HCT116 (cell line): ENCODE results near the gene VPS37D. TPM values are rescaled to one million over a fixed set of nuclear protein-coding genes. Genes with fewer than 3 reads are reported as not detected.

Experiments used
- ATAC-seq: fragments of 200-7000 bp; cut with Tn5 transposase; 2 replicates; pipeline ENCODE4 v1.9.1; 2020; ENCODE audit warnings: mild to moderate bottlenecking, moderate library complexity
- BruUV-seq: library from RNA; stranded (reverse); fragments of 400-500 nt; replicated peaks from 2 replicates; lab custom pipeline; 2021; lab: Mats Ljungman, UMichigan
- CTCF ChIA-PET: fragments of 300-600 bp; sonication (Branson Sonifier 250); formaldehyde crosslinking; loops from one replicate; lab custom pipeline; 2021; ENCODE audit warnings: antibody characterized with exemption; lab: Charles Lee
- POLR2A ChIA-PET: fragments of 300-600, 350-600 bp; sonication (Branson Sonifier 250); formaldehyde crosslinking; loops from one replicate; lab custom pipeline; 2021; ENCODE audit warnings: antibody characterized with exemption; lab: Charles Lee
- RAD21 ChIA-PET, 2 experiments: fragments of 300-600 bp; sonication (Branson Sonifier 250); formaldehyde crosslinking; loops; one replicate each; lab custom pipeline; 2023; ENCODE audit warnings: low total read pairs in 2 of 2; ENCODE audit not compliant: uncharacterized antibody in 2 of 2, unreplicated experiment in 2 of 2, low non-redundant PET in 1 of 2; lab: Charles Lee
- DNase-seq: peaks from one replicate; pipeline ENCODE4 v3.0.0-alpha.2; 2010; ENCODE audit warnings: low read depth, low spot score
- H2AFZ ChIP-seq: fragments of 200-600 bp; shearing (Covaris generic), sonication (generic); 2 replicates; pipeline ENCODE4 v1.6.1; 2017; ENCODE audit warnings: low read depth, mixed run types, mixed read lengths, antibody characterized with exemption, low read length; ENCODE audit not compliant: poor library complexity, severe bottlenecking
- H3K27ac ChIP-seq: 2 replicates; pipeline ENCODE4 v1.5.1; 2012; ENCODE audit warnings: low read depth, low read length
- H3K27me3 ChIP-seq: fragments of 200-600 bp; sonication (generic); 2 replicates; pipeline ENCODE4 v1.6.1; 2016; ENCODE audit warnings: mixed run types, low read length, mixed read lengths; ENCODE audit not compliant: insufficient read depth
- H3K36me3 ChIP-seq, 2 experiments: fragments of 200-500 bp in 1 of 2; fragments of 200-600 bp in 1 of 2; sonication (Bioruptor generic) in 1 of 2; sonication (generic) in 1 of 2; 2 replicates each; pipeline versions ENCODE4 v1.5.1 to v1.6.1; 2014 to 2016; ENCODE audit warnings: low read length in 2 of 2, inconsistent platforms in 1 of 2, mixed read lengths in 1 of 2, mixed run types in 1 of 2; ENCODE audit not compliant: insufficient read depth in 2 of 2, control insufficient read depth in 1 of 2
- H3K4me1 ChIP-seq, 2 experiments: fragments of 200-600 bp in 1 of 2; sonication (generic) in 1 of 2; 2 replicates each; pipeline versions ENCODE4 v1.5.1 to v1.6.1; 2012 to 2017; ENCODE audit warnings: low read length in 2 of 2, inconsistent platforms in 1 of 2, mild to moderate bottlenecking in 1 of 2, mixed read lengths in 1 of 2, mixed run types in 1 of 2, moderate library complexity in 1 of 2; ENCODE audit not compliant: insufficient read depth in 2 of 2, control insufficient read depth in 1 of 2
- H3K4me2 ChIP-seq: fragments of 200-600 bp; sonication (generic); 2 replicates; pipeline ENCODE4 v1.6.1; 2017; ENCODE audit warnings: mixed run types, low read length, mixed read lengths
- H3K4me3 ChIP-seq, 2 experiments: fragments of 200-600 bp in 1 of 2; sonication (generic) in 1 of 2; replicated peaks in 1 of 2; 2 replicates each; pipeline ENCODE4 v1.5.1; 2011 to 2016; ENCODE audit warnings: low read length in 2 of 2, control low read depth in 1 of 2, low read depth in 1 of 2, mild to moderate bottlenecking in 1 of 2, mixed read lengths in 1 of 2, mixed run types in 1 of 2
- H3K79me2 ChIP-seq: fragments of 200-600 bp; sonication (generic); 2 replicates; pipeline ENCODE4 v1.6.1; 2017; ENCODE audit warnings: mild to moderate bottlenecking, mixed run types, low read length, moderate library complexity, mixed read lengths; ENCODE audit not compliant: insufficient read depth
- H3K9ac ChIP-seq: fragments of 200-600 bp; sonication (generic); 2 replicates; pipeline ENCODE4 v1.6.1; 2016; ENCODE audit warnings: low read length, mixed read lengths
- H3K9me2 ChIP-seq: fragments of 200-600 bp; sonication (generic), shearing (Covaris generic); 2 replicates; pipeline ENCODE4 v1.6.1; 2017; ENCODE audit warnings: mixed run types, mild to moderate bottlenecking, moderate library complexity; ENCODE audit not compliant: insufficient read depth
- H3K9me3 ChIP-seq, 2 experiments: fragments of 200-500 bp in 1 of 2; fragments of 200-600 bp in 1 of 2; sonication (Bioruptor generic) in 1 of 2; sonication (generic) in 1 of 2; 2 replicates each; pipeline ENCODE4 v1.6.1; 2014 to 2017; ENCODE audit warnings: low read length in 2 of 2, mixed read lengths in 2 of 2, inconsistent platforms in 1 of 2, low read depth in 1 of 2, mild to moderate bottlenecking in 1 of 2, mixed run types in 1 of 2, moderate library complexity in 1 of 2; ENCODE audit not compliant: control insufficient read depth in 1 of 2, insufficient read depth in 1 of 2
- H4K20me1 ChIP-seq: fragments of 200-600 bp; sonication (generic), shearing (Covaris generic); 2 replicates; pipeline ENCODE4 v1.6.1; 2017; ENCODE audit warnings: mixed run types, mild to moderate bottlenecking, moderate library complexity; ENCODE audit not compliant: insufficient read depth
- CBX3 ChIP-seq: IDR thresholded peaks from 2 replicates; pipeline ENCODE4 v1.6.1; 2012; ENCODE audit warnings: low read depth
- CEBPB ChIP-seq: IDR thresholded peaks from 2 replicates; pipeline ENCODE4 v1.6.1; 2012; ENCODE audit warnings: low read depth
- ELF1 ChIP-seq: IDR thresholded peaks from 2 replicates; pipeline ENCODE4 v1.6.1; 2012; ENCODE audit warnings: low read depth, borderline replicate concordance
- FOSL1 ChIP-seq: IDR thresholded peaks from 2 replicates; pipeline ENCODE4 v1.6.1; 2012; ENCODE audit warnings: low read depth
- JUND ChIP-seq: IDR thresholded peaks from 2 replicates; pipeline ENCODE4 v1.6.1; 2012
- POLR2AphosphoS5 ChIP-seq: IDR thresholded peaks from 2 replicates; pipeline ENCODE4 v1.6.1; 2011; ENCODE audit warnings: mild to moderate bottlenecking, low read depth, low read length, moderate library complexity
- SIN3A ChIP-seq: IDR thresholded peaks from 2 replicates; pipeline ENCODE4 v1.6.1; 2012; ENCODE audit warnings: low read depth
- SP1 ChIP-seq: IDR thresholded peaks from 2 replicates; pipeline ENCODE4 v1.6.1; 2012; ENCODE audit warnings: low read depth
- SRF ChIP-seq: IDR thresholded peaks from 2 replicates; pipeline ENCODE4 v1.6.1; 2012; ENCODE audit warnings: low read depth
- intact Hi-C: fragments of 100-400 bp; cut with micrococcal nuclease; formaldehyde crosslinking; loops from 2 replicates; pipeline ENCODE4 v1.10.0; 2022
- total RNA-seq: library from RNA; stranded (reverse); gene quantifications from one replicate; pipeline ENCODE4 v1.2.1, GENCODE V29; 2021; ENCODE audit not compliant: unreplicated experiment
- TF ChIP-seq, protein P1 (sequence below): IDR thresholded peaks from 2 replicates; pipeline ENCODE4 v1.6.1; 2012; ENCODE audit warnings: low read depth

The VPS37D gene
- total RNA-seq, 1 experiment from 2014 or later, result 9.5 TPM

DNA sequence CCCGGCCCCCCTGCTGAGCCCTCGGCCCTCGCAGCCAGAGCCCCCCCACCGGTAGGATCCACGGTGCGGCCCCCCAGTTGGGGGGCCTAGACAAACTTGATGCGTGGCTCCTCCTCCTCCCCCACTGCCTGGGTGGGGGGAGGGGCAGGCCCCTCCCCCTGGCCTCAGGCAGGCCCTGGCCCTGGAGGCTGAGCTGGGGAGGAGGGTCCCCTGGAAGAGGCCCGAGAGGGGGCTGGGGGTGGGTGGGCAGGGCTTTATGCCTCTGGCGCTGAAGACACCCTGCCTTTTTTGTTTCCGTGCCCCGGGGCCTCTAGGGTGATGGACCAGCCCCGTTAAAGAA is 3.7 kb downstream of the VPS37D start:
- intact Hi-C loops, result no loop called here

More for the DNA sequence above, 3.7 kb downstream of the VPS37D start:
- Histone ChIP-seq H3K36me3 (peaks cover 0 to 5% of the 10 kb centered on the region in 2 experiments; a peak in 1 of 4 replicates), H3K27me3 (no peaks in the 10 kb centered on the region), H3K4me1 (peaks cover 11 to 22% of the 10 kb centered on the region in 2 experiments; a peak in 3 of 4 replicates), H3K9ac (no peak overlapping the region), H3K27ac (no peak overlapping the region), H4K20me1 (no peaks in the 10 kb centered on the region), H3K79me2 (no peaks in the 10 kb centered on the region), H3K4me2 (no peak overlapping the region), H3K9me2 (no peaks in the 10 kb centered on the region), H2AFZ (no peak overlapping the region), H3K9me3 (no peaks in the 10 kb centered on the region; a peak in 1 of 4 replicates), H3K4me3 (no peak overlapping the region)
- BruUV-seq, result no TSS peak
- TF ChIP-seq SP1, result no peak
- TF ChIP-seq CEBPB, result no peak
- no peak for TF ChIP-seq CBX3
- TF ChIP-seq, protein P1, sequence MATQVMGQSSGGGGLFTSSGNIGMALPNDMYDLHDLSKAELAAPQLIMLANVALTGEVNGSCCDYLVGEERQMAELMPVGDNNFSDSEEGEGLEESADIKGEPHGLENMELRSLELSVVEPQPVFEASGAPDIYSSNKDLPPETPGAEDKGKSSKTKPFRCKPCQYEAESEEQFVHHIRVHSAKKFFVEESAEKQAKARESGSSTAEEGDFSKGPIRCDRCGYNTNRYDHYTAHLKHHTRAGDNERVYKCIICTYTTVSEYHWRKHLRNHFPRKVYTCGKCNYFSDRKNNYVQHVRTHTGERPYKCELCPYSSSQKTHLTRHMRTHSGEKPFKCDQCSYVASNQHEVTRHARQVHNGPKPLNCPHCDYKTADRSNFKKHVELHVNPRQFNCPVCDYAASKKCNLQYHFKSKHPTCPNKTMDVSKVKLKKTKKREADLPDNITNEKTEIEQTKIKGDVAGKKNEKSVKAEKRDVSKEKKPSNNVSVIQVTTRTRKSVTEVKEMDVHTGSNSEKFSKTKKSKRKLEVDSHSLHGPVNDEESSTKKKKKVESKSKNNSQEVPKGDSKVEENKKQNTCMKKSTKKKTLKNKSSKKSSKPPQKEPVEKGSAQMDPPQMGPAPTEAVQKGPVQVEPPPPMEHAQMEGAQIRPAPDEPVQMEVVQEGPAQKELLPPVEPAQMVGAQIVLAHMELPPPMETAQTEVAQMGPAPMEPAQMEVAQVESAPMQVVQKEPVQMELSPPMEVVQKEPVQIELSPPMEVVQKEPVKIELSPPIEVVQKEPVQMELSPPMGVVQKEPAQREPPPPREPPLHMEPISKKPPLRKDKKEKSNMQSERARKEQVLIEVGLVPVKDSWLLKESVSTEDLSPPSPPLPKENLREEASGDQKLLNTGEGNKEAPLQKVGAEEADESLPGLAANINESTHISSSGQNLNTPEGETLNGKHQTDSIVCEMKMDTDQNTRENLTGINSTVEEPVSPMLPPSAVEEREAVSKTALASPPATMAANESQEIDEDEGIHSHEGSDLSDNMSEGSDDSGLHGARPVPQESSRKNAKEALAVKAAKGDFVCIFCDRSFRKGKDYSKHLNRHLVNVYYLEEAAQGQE, result no peak
- TF ChIP-seq JUND, result no peak
- no peak for TF ChIP-seq FOSL1
- no peak for TF ChIP-seq SRF
- TF ChIP-seq SIN3A, result no peak
- TF ChIP-seq POLR2AphosphoS5, result no peak
- no peak for TF ChIP-seq ELF1
- no peak for ATAC-seq
- RAD21 ChIA-PET, result no interaction called here
- DNase-seq, result no peak
- POLR2A ChIA-PET, result no interaction called here
- CTCF ChIA-PET, result no interaction called here
